Keratinocyte (primary cell): ENCODE results near the gene RBMS3. TPM values are rescaled to one million over a fixed set of nuclear protein-coding genes. Genes with fewer than 3 reads are reported as not detected.

ENCODE experiments used
- DNase-seq: peaks from one replicate; pipeline ENCODE4 v3.0.0-alpha.2; 2011; ENCODE audit warnings: low read depth, missing footprints, low spot score
- FAIRE-seq: peaks from 2 replicates; lab custom pipeline; 2011; peaks lifted over from hg19 to GRCh38; lab: Jason Lieb, UNC
- H2AFZ ChIP-seq: 2 replicates; pipeline ENCODE4 v1.6.0; 2012; ENCODE audit warnings: low read length, control low read depth, inconsistent platforms; ENCODE audit not compliant: control insufficient read depth
- H3K27ac ChIP-seq: 2 replicates; pipeline ENCODE4 v1.5.1; 2011; ENCODE audit warnings: low read length; ENCODE audit not compliant: control insufficient read depth, insufficient read depth
- H3K27me3 ChIP-seq: 3 replicates; pipeline ENCODE4 v1.6.0; 2011; ENCODE audit warnings: low read length; ENCODE audit not compliant: control insufficient read depth, insufficient read depth; ENCODE audit errors: extremely low read depth
- H3K36me3 ChIP-seq, 2 experiments: 2 replicates in 1 of 2; 3 replicates in 1 of 2; pipeline ENCODE4 v1.5.1; 2011; ENCODE audit warnings: low read length in 2 of 2, mild to moderate bottlenecking in 1 of 2; ENCODE audit not compliant: control insufficient read depth in 2 of 2, insufficient read depth in 2 of 2; ENCODE audit errors: extremely low read depth in 1 of 2
- H3K4me1 ChIP-seq: 3 replicates; pipeline ENCODE4 v1.5.1; 2011; ENCODE audit warnings: low read length; ENCODE audit not compliant: control insufficient read depth, insufficient read depth; ENCODE audit errors: extremely low read depth
- H3K4me2 ChIP-seq: 3 replicates; pipeline ENCODE4 v1.6.0; 2011; ENCODE audit warnings: low read depth, low read length; ENCODE audit not compliant: control insufficient read depth, insufficient read depth; ENCODE audit errors: extremely low read depth
- H3K4me3 ChIP-seq, 3 experiments: fragments of 200-600 bp in 1 of 3; sonication (generic) in 1 of 3; 2 replicates in 2 of 3; 3 replicates in 1 of 3; pipeline ENCODE4 v1.5.1; 2011 to 2016; ENCODE audit warnings: low read length in 3 of 3, mild to moderate bottlenecking in 3 of 3, control low read depth in 2 of 3, inconsistent platforms in 1 of 3, low read depth in 1 of 3, mixed read lengths in 1 of 3, mixed run types in 1 of 3, moderate library complexity in 1 of 3; ENCODE audit not compliant: control insufficient read depth in 2 of 3, insufficient read depth in 2 of 3; ENCODE audit errors: extremely low read depth in 1 of 3
- H3K79me2 ChIP-seq: 2 replicates; pipeline ENCODE4 v1.6.0; 2012; ENCODE audit warnings: low read length; ENCODE audit not compliant: control insufficient read depth, insufficient read depth
- H3K9ac ChIP-seq: 3 replicates; pipeline ENCODE4 v1.6.0; 2011; ENCODE audit warnings: low read length; ENCODE audit not compliant: control insufficient read depth, insufficient read depth; ENCODE audit errors: extremely low read depth
- H3K9me1 ChIP-seq: 3 replicates; pipeline ENCODE4 v1.6.0; 2011; ENCODE audit warnings: low read length; ENCODE audit not compliant: control insufficient read depth, insufficient read depth; ENCODE audit errors: extremely low read depth
- H3K9me3 ChIP-seq: 2 replicates; pipeline ENCODE4 v1.5.1; 2012; ENCODE audit warnings: low read depth, low read length; ENCODE audit not compliant: control insufficient read depth
- H4K20me1 ChIP-seq: 3 replicates; pipeline ENCODE4 v1.6.0; 2011; ENCODE audit warnings: low read length; ENCODE audit not compliant: control insufficient read depth, insufficient read depth; ENCODE audit errors: extremely low read depth
- CTCF ChIP-seq, 3 experiments: IDR thresholded peaks in 1 of 3; conservative IDR thresholded peaks in 1 of 3; optimal IDR thresholded peaks in 1 of 3; 2 replicates in 2 of 3; 3 replicates in 1 of 3; pipeline versions ENCODE3 to v1.5.1; 2011; ENCODE audit warnings: low read length in 3 of 3, mild to moderate bottlenecking in 3 of 3, moderate library complexity in 2 of 3, control low read depth in 1 of 3, inconsistent platforms in 1 of 3; ENCODE audit not compliant: insufficient read depth in 2 of 3; ENCODE audit errors: extremely low read depth in 1 of 3
- EZH2 ChIP-seq: IDR thresholded peaks from one replicate; pipeline ENCODE4 v1.6.1; 2012; ENCODE audit warnings: inconsistent platforms, mild to moderate bottlenecking, low read length, moderate library complexity
- dilution Hi-C: fragments of 300-500 bp; cut with MboI; formaldehyde crosslinking; loops from one replicate; pipeline ENCODE4 v1.7.0; 2020; ENCODE audit warnings: low sequenced_read_pairs; ENCODE audit not compliant: extremely low pct_ligation_motif_present
- polyA plus RNA-seq, 5 experiments: library from polyadenylated mRNA; depleted of rRNA in 3 of 5; stranded (reverse) in 3 of 5; stranded (forward) in 1 of 5; unstranded in 1 of 5; fragments of >200 nt; gene quantifications; 1 replicate in 1 of 5; 2 replicates in 3 of 5; 3 replicates in 1 of 5; pipeline versions ENCODE4 v1.2.1 to v1.2.3, GENCODE V29; 2011 to 2012; ENCODE audit warnings: missing spikeins in 2 of 5, low read depth in 1 of 5, low replicate concordance in 1 of 5

Gene RBMS3
- polyA plus RNA-seq, 1 donor (not counting 4 experiments of a cell fraction or from before 2014, with no cell fraction given), result 2.3 TPM

GRCh38 chr3:29440413-29441305 lies 159.8 kb downstream of the RBMS3 start:
- peak; percentile 5 for FAIRE-seq
- TF ChIP-seq EZH2 (no peak), CTCF (optimal IDR thresholded peaks at IDR 0.05 in 1 of 3, IDR thresholded peaks at IDR 0.05 in 1 of 3, conservative IDR thresholded peaks at IDR 0.05 in 1 of 3; ENCODE audit: extremely low read depth in 1 of 3, insufficient read depth in 2 of 3, low read length in 3 of 3) (no peak)
- no peak for DNase-seq
- Histone ChIP-seq H3K9me3 (no peaks in the 10 kb centered on the region), H3K4me1 (peaks cover 3% of the 10 kb centered on the region), H3K4me2 (peak overlapping the region; percentile 88), H3K27me3 (no peaks in the 10 kb centered on the region), H3K9me1 (no peaks in the 10 kb centered on the region), H2AFZ (peak overlapping the region; percentile 85), H3K27ac (no peak overlapping the region), H3K9ac (no peak overlapping the region), H4K20me1 (no peaks in the 10 kb centered on the region), H3K4me3 (peak overlapping the region in 2 of 3 experiments; percentile 51 to 52), H3K79me2 (no peaks in the 10 kb centered on the region), H3K36me3 (no peaks in the 10 kb centered on the region)
- dilution Hi-C loops, result no loop called here

- Histone ChIP-seq H3K27me3 (no peaks in the 10 kb centered on the region), H3K4me1 (peaks cover 3% of the 10 kb centered on the region), H3K27ac (no peak overlapping the region), H2AFZ (no peak overlapping the region), H3K79me2 (no peaks in the 10 kb centered on the region), H3K9me3 (no peaks in the 10 kb centered on the region), H3K9ac (no peak overlapping the region), H3K36me3 (no peaks in the 10 kb centered on the region), H3K9me1 (no peaks in the 10 kb centered on the region), H4K20me1 (no peaks in the 10 kb centered on the region), H3K4me3 (no peak overlapping the region), H3K4me2 (no peak overlapping the region)
- dilution Hi-C loops, result no loop called here
- TF ChIP-seq CTCF (optimal IDR thresholded peaks at IDR 0.05 in 1 of 3, IDR thresholded peaks at IDR 0.05 in 1 of 3, conservative IDR thresholded peaks at IDR 0.05 in 1 of 3; ENCODE audit: extremely low read depth in 1 of 3, insufficient read depth in 2 of 3, low read length in 3 of 3) (no peak), EZH2 (no peak)
- no peak for FAIRE-seq
- no peak for DNase-seq
Observed at GRCh38 chr3:29441422-29441821, 160.6 kb downstream of the RBMS3 start.
